GM18870 (cell line): Measurements from ENCODE around the gene SUN2.

ENCODE experiments used
- ATAC-seq: cut with Tn5 transposase; IDR thresholded peaks from one replicate; pipeline ENCODE4 v1.9.1; 2021; ENCODE audit warnings: moderate library complexity; ENCODE audit not compliant: unreplicated experiment

Gene SUN2

GRCh38 chr22:38720350-38720749, 35.4 kb downstream of the SUN2 start:
- no peak for ATAC-seq

- no peak for ATAC-seq
Observed at GRCh38 chr22:38719196-38719595, 36.6 kb downstream of the SUN2 start.

GRCh38 chr22:38718414-38718813, 37.4 kb downstream of the SUN2 start:
- ATAC-seq, result no peak

- ATAC-seq, result no peak
Observed at GRCh38 chr22:38717244-38717643, 38.6 kb downstream of the SUN2 start.

- ATAC-seq, result no peak
Observed at GRCh38 chr22:38716826-38717225, 39.0 kb downstream of the SUN2 start.

- ATAC-seq, result no peak
Observed at GRCh38 chr22:38716271-38716670, 39.5 kb downstream of the SUN2 start.

- ATAC-seq, result no peak
Observed at GRCh38 chr22:38715852-38716251, 39.9 kb downstream of the SUN2 start.

- ATAC-seq, result no peak
Observed at GRCh38 chr22:38715176-38715764, 40.5 kb downstream of the SUN2 start.

GRCh38 chr22:38713921-38714320, 41.9 kb downstream of the SUN2 start:
- ATAC-seq, result no peak

GRCh38 chr22:38712486-38713207, 43.2 kb downstream of the SUN2 start:
- no peak for ATAC-seq

- no peak for ATAC-seq
Observed at GRCh38 chr22:38710866-38711265, 44.9 kb downstream of the SUN2 start.

- no peak for ATAC-seq
Observed at GRCh38 chr22:38710351-38710750, 45.4 kb downstream of the SUN2 start.

- no peak for ATAC-seq
Observed at GRCh38 chr22:38709306-38709705, 46.5 kb downstream of the SUN2 start.

- no peak for ATAC-seq
Observed at GRCh38 chr22:38707984-38708383, 47.8 kb downstream of the SUN2 start.

- ATAC-seq, result no peak
Observed at GRCh38 chr22:38707346-38707745, 48.5 kb downstream of the SUN2 start.

GRCh38 chr22:38706901-38707195, 49.0 kb downstream of the SUN2 start:
- ATAC-seq, result no peak

- ATAC-seq, result no peak
Observed at GRCh38 chr22:38706101-38706900, 49.5 kb downstream of the SUN2 start.

- ATAC-seq, result peak; percentile 83
Observed at GRCh38 chr22:38705235-38706100, 50.3 kb downstream of the SUN2 start, which contains the start of gene GTPBP1. TSS of gene GTPBP1 (plus strand) at chr22:38705944. CDS start at chr22:38705956, 12 bp downstream.

GRCh38 chr22:38704654-38705234, 51.1 kb downstream of the SUN2 start:
- no peak for ATAC-seq

GRCh38 chr22:38700789-38701628, 54.8 kb downstream of the SUN2 start, which contains the start of gene JOSD1:
TSS of gene JOSD1 (minus strand) at chr22:38700943. CDS start at chr22:38699987, 956 bp downstream.
- ATAC-seq, result no peak
